Activated CD8-positive, alpha-beta T cell treated with anti-CD3 and anti-CD28 coated beads, Interleukin-2, amount 10 ng/mL, durations not matched to agents 7 days and 5 days (primary cell): Measurements from ENCODE around the gene TM2D1. TPM values are rescaled to one million over a fixed set of nuclear protein-coding genes. Genes with fewer than 3 reads are reported as not detected.

Source experiments
- ATAC-seq: fragments of 150-1000 bp; cut with Tn5 transposase; one replicate; pipeline ENCODE4 v1.10.0; 2021; ENCODE audit warnings: moderate library complexity
- CTCF ChIA-PET: fragments of 350-600 bp; sonication (Branson Sonifier 250); formaldehyde crosslinking; loops from one replicate; lab custom pipeline; 2021; ENCODE audit warnings: antibody characterized with exemption; lab: Charles Lee
- POLR2A ChIA-PET: fragments of 350-600 bp; sonication (Branson Sonifier 250); formaldehyde crosslinking; loops from one replicate; lab custom pipeline; 2021; ENCODE audit warnings: antibody characterized with exemption; lab: Charles Lee
- DNase-seq: peaks from one replicate; pipeline ENCODE4 v3.0.0-alpha.2; 2020
- H3K27ac Mint-ChIP-seq: one replicate; pipeline ENCODE4 v1.8.0; 2021; ENCODE audit warnings: mild to moderate bottlenecking, mixed read lengths
- H3K27me3 Mint-ChIP-seq: one replicate; pipeline ENCODE4 v1.8.0; 2021; ENCODE audit warnings: low read depth, mixed read lengths
- H3K36me3 Mint-ChIP-seq: one replicate; pipeline ENCODE4 v1.8.0; 2021; ENCODE audit warnings: low read depth, mixed read lengths
- H3K4me1 Mint-ChIP-seq: one replicate; pipeline ENCODE4 v1.8.0; 2021; ENCODE audit warnings: low read depth, mixed read lengths
- H3K4me3 Mint-ChIP-seq: one replicate; pipeline ENCODE4 v1.8.0; 2021; ENCODE audit warnings: mild to moderate bottlenecking, mixed read lengths
- H3K9me3 Mint-ChIP-seq: one replicate; pipeline ENCODE4 v1.8.0; 2022; ENCODE audit warnings: mixed read lengths; ENCODE audit not compliant: insufficient read depth
- total RNA-seq, 2 experiments: library from RNA; stranded (reverse); gene quantifications; one replicate each; pipeline ENCODE4 v1.2.3, GENCODE V29; 2021

The TM2D1 gene
- total RNA-seq, result 10 to 100 TPM; 25.8 to 28.5 TPM

GRCh38 chr1:61724813-61725694 lies at the start of gene TM2D1:
Gene TM2D1 (minus strand): TSS chr1:61725141. CDS start chr1:61725120, 21 bp downstream.
- Mint-ChIP-seq H3K27me3 (no peaks in the 10 kb centered on the region), H3K36me3 (peaks cover 25% of the 10 kb centered on the region), H3K4me1 (peaks cover 19% of the 10 kb centered on the region), H3K27ac (peak within 1 kb of the TSS; percentile 98), H3K4me3 (peak within 1 kb of the TSS; percentile 95), H3K9me3 (no peaks in the 10 kb centered on the region)
- ChIA-PET POLR2A (interaction anchor here (0.5 to 1.0 kb wide), 10 partner anchors 10 to 644 kb away, joined by 3 to 7 read pairs (median 4); no protein-coding TSS in a partner anchor), CTCF (interaction anchor here (0.7 kb wide), 1 partner anchor 1832 kb away, joined by 3 read pairs; no protein-coding TSS in a partner anchor)
- ATAC-seq (peak; percentile 97), DNase-seq (peak; percentile 93)

GRCh38 chr1:61770131-61770530 lies 45.2 kb upstream of the TM2D1 start:
- ChIA-PET POLR2A (no interaction called here), CTCF (no interaction called here)
- Mint-ChIP-seq H3K27me3 (no peaks in the 10 kb centered on the region), H3K4me3 (no peak overlapping the region), H3K27ac (no peak overlapping the region), H3K4me1 (no peaks in the 10 kb centered on the region), H3K36me3 (peaks cover 2% of the 10 kb centered on the region), H3K9me3 (no peaks in the 10 kb centered on the region)
- ATAC-seq (no peak), DNase-seq (no peak)

DNA sequence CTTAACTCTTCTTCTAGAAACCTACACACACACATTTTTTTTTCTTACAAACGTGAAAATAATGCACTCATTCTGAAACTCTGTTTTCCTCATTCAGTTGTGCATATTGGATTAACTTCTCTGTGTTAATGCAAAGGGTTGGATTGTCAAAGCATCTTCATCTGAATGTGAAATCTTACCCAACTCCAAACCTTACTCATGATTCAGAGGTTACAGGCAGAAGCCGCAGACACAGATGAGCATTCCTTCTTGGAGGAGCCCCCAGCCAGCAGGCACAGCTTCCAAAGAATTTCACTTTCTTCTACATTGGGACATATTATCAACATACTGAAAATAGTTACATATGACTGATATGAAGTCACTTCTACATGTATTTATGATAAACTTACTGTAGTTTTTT lies 33.0 kb upstream of the TM2D1 start:
- Mint-ChIP-seq H3K9me3 (no peaks in the 10 kb centered on the region), H3K4me1 (no peaks in the 10 kb centered on the region), H3K27me3 (no peaks in the 10 kb centered on the region), H3K27ac (no peak overlapping the region), H3K4me3 (no peak overlapping the region), H3K36me3 (no peaks in the 10 kb centered on the region)
- CTCF ChIA-PET, result no interaction called here
- ATAC-seq (no peak), DNase-seq (no peak)
- POLR2A ChIA-PET, result no interaction called here

- H3K27ac Mint-ChIP-seq, result no peak overlapping the region
- DNase-seq (no peak), ATAC-seq (no peak)
- H3K27me3 Mint-ChIP-seq, result no peaks in the 10 kb centered on the region
- POLR2A ChIA-PET, result no interaction called here
- no peaks in the 10 kb centered on the region for H3K9me3 Mint-ChIP-seq
- H3K4me1 Mint-ChIP-seq, result no peaks in the 10 kb centered on the region
- no peak overlapping the region for H3K4me3 Mint-ChIP-seq
- no peaks in the 10 kb centered on the region for H3K36me3 Mint-ChIP-seq
- CTCF ChIA-PET, result no interaction called here
These were observed 31.8 kb upstream of the TM2D1 start for GRCh38 chr1:61756773-61757172.

DNA sequence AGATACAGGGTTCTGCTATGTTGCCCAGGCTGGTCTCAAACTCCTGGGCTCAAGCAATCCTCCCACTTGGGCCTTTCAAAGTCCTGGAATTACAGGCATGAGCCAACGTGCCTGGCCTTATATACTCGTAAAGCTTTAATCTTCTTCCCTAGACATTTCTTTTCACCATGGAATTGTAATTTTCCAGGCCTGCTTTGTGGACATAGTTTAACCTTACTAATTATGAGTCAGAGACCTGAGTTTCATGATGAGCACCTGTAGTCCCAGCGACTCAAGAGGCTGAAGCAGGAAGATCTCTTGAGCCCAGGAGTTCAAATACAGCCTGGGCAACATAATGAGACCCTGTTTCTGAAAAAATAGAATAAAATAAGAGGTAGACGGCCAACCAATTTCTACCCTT lies 29.6 kb upstream of the TM2D1 start:
- Mint-ChIP-seq H3K27ac (no peak overlapping the region), H3K4me1 (no peaks in the 10 kb centered on the region), H3K27me3 (no peaks in the 10 kb centered on the region), H3K9me3 (no peaks in the 10 kb centered on the region), H3K4me3 (no peak overlapping the region), H3K36me3 (no peaks in the 10 kb centered on the region)
- ChIA-PET POLR2A (no interaction called here), CTCF (no interaction called here)
- ATAC-seq (no peak), DNase-seq (no peak)

GRCh38 chr1:61753998-61754508 lies 29.1 kb upstream of the TM2D1 start:
- DNase-seq, result no peak
- CTCF ChIA-PET, result no interaction called here
- Mint-ChIP-seq H3K4me1 (no peaks in the 10 kb centered on the region), H3K36me3 (no peaks in the 10 kb centered on the region), H3K9me3 (no peaks in the 10 kb centered on the region), H3K4me3 (no peak overlapping the region), H3K27me3 (no peaks in the 10 kb centered on the region), H3K27ac (no peak overlapping the region)
- POLR2A ChIA-PET, result no interaction called here
- ATAC-seq, result no peak

DNA sequence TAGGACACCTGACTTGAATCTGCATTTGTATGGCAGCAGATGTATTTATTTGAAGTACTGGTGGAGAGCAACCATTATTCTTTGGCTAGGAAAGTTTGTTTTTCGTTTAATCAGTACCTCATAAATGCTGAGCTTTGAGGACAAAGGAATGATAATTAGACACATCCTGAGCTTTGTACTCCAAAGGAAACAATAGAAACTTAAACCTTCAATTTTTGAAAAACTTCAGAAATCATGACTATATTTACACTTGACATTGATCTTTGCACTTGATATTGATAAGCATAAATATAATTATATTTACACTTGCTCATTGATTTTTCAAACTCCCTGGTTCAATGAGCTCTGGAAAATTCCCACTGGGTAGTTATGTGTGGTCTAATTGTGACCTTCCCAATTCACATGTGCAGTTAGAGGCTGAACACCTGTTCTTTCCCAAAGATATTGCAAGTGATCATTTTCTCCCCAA lies 28.0 kb upstream of the TM2D1 start:
- ATAC-seq, result no peak
- no peaks in the 10 kb centered on the region for H3K4me1 Mint-ChIP-seq
- no peak overlapping the region for H3K27ac Mint-ChIP-seq
- H3K4me3 Mint-ChIP-seq, result no peak overlapping the region
- no peaks in the 10 kb centered on the region for H3K9me3 Mint-ChIP-seq
- CTCF ChIA-PET, result interaction anchor here (0.6 kb wide), 1 partner anchor 330 kb away, joined by 3 read pairs; no protein-coding TSS in a partner anchor
- POLR2A ChIA-PET, result no interaction called here
- DNase-seq, result no peak
- H3K36me3 Mint-ChIP-seq, result no peaks in the 10 kb centered on the region
- H3K27me3 Mint-ChIP-seq, result no peaks in the 10 kb centered on the region

GRCh38 chr1:61749574-61749973 lies 24.6 kb upstream of the TM2D1 start:
- H3K4me1 Mint-ChIP-seq, result peaks cover 6% of the 10 kb centered on the region
- no peak overlapping the region for H3K27ac Mint-ChIP-seq
- H3K36me3 Mint-ChIP-seq, result peaks cover 2% of the 10 kb centered on the region
- H3K27me3 Mint-ChIP-seq, result no peaks in the 10 kb centered on the region
- no peak for ATAC-seq
- no peak overlapping the region for H3K4me3 Mint-ChIP-seq
- no peak for DNase-seq
- ChIA-PET CTCF (no interaction called here), POLR2A (no interaction called here)
- H3K9me3 Mint-ChIP-seq, result no peaks in the 10 kb centered on the region

DNA sequence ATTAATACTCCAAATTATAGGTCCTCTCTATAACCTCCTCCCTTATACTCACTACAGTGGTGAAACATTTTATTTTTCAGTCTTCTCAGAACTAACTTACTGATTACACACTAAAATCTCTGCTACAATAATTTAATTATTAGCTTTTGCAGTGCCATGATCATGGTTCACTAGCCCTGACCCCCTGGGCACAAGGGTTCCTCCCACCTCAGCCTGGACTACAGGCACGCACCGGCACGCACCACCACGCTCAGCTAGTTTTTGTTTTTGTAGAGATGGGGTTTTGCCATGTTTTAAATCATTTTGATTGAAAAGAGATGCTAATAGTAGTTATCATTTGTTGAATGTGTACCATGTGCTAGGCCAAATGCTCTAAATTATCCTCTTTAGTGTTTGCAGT lies 23.6 kb upstream of the TM2D1 start:
- DNase-seq, result no peak
- Mint-ChIP-seq H3K9me3 (no peaks in the 10 kb centered on the region), H3K36me3 (peaks cover 2% of the 10 kb centered on the region), H3K4me3 (no peak overlapping the region), H3K27ac (no peak overlapping the region), H3K27me3 (no peaks in the 10 kb centered on the region), H3K4me1 (peaks cover 6% of the 10 kb centered on the region)
- ATAC-seq, result no peak
- ChIA-PET POLR2A (no interaction called here), CTCF (no interaction called here)

- Mint-ChIP-seq H3K9me3 (no peaks in the 10 kb centered on the region), H3K36me3 (peaks cover 3% of the 10 kb centered on the region), H3K4me1 (peaks cover 10% of the 10 kb centered on the region), H3K27me3 (no peaks in the 10 kb centered on the region), H3K4me3 (no peak overlapping the region), H3K27ac (no peak overlapping the region)
- POLR2A ChIA-PET, result no interaction called here
- ATAC-seq, result no peak
- no peak for DNase-seq
- CTCF ChIA-PET, result no interaction called here
These were observed 21.9 kb upstream of the TM2D1 start for GRCh38 chr1:61746813-61747212.

GRCh38 chr1:61743716-61744580 lies 19.0 kb upstream of the TM2D1 start:
- H3K4me1 Mint-ChIP-seq, result peaks cover 22% of the 10 kb centered on the region
- H3K9me3 Mint-ChIP-seq, result no peaks in the 10 kb centered on the region
- DNase-seq, result no peak
- H3K27me3 Mint-ChIP-seq, result no peaks in the 10 kb centered on the region
- POLR2A ChIA-PET, result interaction anchor here (0.9 to 1.0 kb wide), 2 partner anchors 20 to 667 kb away, joined by 3 to 4 read pairs; no protein-coding TSS in a partner anchor
- H3K27ac Mint-ChIP-seq, result peak overlapping the region; percentile 41
- CTCF ChIA-PET, result no interaction called here
- peak overlapping the region; percentile 63 for H3K4me3 Mint-ChIP-seq
- no peak for ATAC-seq
- peaks cover 3% of the 10 kb centered on the region for H3K36me3 Mint-ChIP-seq
